ENCODE measurements around the gene MARS1.

GRCh38 chr12:57496822-57497221, 9.0 kb downstream of the MARS1 start:
- no peak for TF ChIP-seq POLR2A (IDR thresholded peaks at IDR 0.05; ENCODE audit: low read depth)
- TF ChIP-seq CTCF (IDR thresholded peaks at IDR 0.05) = no peak
- TF ChIP-seq POLR2AphosphoS5 (IDR thresholded peaks at IDR 0.05) = no peak
- no peak for TF ChIP-seq EP300 (IDR thresholded peaks at IDR 0.05)

Data from esophagus muscularis mucosa (tissue), 4 donors.